NCI-H1417 treated with DMSO at 0.1 percent for 48 hours (cell line): ENCODE data around the gene IGFBPL1.
"Not testable (repeated sequence)": the region's sequence is repeated elsewhere in the genome, so short reads cannot be mapped to it uniquely, and the experiment has no call there.

Experiments
- DNase-seq: peaks from one replicate; lab custom pipeline; 2025; lab: John Stamatoyannopoulos, UW

Gene IGFBPL1, protein sequence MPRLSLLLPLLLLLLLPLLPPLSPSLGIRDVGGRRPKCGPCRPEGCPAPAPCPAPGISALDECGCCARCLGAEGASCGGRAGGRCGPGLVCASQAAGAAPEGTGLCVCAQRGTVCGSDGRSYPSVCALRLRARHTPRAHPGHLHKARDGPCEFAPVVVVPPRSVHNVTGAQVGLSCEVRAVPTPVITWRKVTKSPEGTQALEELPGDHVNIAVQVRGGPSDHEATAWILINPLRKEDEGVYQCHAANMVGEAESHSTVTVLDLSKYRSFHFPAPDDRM

DNA sequence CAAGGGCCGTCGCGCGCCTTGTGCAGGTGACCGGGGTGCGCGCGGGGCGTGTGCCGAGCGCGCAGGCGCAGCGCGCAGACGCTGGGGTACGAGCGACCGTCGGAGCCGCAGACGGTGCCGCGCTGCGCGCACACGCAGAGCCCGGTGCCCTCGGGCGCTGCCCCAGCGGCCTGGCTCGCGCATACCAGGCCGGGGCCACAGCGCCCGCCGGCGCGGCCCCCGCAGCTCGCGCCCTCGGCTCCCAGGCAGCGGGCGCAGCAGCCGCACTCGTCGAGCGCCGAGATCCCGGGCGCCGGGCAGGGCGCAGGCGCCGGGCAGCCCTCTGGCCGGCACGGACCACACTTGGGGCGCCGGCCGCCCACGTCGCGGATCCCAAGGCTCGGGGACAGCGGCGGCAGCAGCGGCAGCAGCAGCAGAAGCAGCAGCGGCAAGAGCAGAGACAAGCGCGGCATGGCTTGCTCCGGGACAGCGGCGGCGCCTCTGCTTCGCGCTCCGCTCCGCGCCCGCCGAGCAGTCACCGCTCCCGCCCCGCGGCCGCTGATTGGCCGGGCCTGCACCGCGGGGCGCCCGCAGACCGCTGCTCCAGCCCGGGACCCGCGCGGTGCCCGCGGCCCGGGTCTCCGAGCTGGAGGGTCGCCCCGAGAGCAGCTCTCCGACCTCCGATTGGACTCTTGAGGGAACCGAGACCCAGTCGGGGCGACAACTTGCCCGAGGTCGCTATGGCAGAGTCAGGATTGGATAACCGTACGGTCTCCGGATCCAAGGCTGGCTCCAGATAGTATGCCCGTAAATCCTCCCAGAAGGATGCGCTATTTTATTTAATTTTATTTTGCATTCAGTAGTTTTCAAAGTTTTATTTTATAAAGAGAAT, at the start of gene IGFBPL1:
IGFBPL1 (minus strand) TSS at position 482 of the 871 bp plus-strand sequence; CDS start at position 452, 30 bp downstream.
- DNase-seq, result no peak

GRCh38 chr9:38472583-38473249, 48.5 kb upstream of the IGFBPL1 start:
- DNase-seq, result not testable (repeated sequence)

DNA sequence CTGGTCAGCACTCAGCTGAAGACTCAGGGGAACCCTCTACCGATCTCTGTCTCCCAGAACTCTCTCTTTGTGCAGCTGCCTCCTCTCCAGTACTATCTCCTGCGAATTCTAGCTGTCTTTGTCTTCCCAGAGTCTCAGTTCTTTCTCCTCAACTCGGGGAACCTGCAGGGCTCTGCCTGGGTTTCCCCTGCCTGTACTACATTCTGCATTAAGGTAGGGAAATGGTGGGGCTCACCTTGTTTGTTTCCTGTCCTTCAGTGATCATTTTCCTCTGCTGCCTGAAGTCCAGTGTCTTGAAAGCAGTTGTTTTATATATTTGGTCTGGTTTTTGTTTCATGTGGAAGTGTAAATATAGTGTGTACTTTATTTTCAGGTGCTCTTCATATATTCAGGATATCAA, 43.1 kb upstream of the IGFBPL1 start:
- no peak for DNase-seq

GRCh38 chr9:38453835-38454234, 29.6 kb upstream of the IGFBPL1 start:
- DNase-seq, result no peak

- no peak for DNase-seq
Measured at GRCh38 chr9:38451162-38451561, 26.9 kb upstream of the IGFBPL1 start.

DNA sequence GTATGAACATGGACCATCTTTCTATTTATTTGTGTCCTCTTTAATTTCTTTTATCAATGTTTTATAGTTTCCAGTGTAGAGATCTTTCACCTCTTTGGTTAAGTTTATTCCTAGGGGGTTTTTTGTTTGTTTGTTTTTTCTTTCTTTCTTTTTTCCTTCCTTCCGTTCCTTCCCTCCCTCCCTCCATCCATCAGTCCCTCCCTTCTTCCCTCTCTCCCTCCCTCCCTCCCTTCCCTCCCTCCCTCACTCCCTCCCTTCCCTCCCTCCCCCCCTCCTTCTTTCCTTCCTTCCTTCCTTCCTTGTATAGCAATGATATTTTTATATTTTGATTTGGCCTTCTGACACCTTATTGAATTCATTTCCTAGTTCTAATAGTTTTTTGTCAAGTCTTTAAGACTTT, 23.4 kb upstream of the IGFBPL1 start:
- DNase-seq, result no peak

- no peak for DNase-seq
Measured at GRCh38 chr9:38445154-38446043, 21.1 kb upstream of the IGFBPL1 start.

DNA sequence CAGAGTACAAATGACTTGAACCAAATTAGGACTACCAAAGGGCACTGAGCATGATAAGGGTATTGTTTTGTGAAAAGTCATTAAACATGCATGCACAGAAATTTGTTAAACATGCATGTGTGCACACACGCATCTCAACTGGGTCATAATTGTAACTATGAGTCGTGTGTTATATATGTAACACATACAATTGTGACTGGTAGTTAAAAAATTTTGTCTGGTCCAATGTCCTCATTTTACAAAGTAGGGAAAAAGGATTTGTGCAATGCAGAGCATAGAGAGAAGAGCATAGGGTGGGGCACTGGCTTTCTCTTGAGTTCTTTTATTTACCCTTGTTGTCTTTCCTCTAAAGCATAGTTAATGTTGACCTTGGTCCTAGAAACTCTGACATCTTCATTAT, 19.3 kb upstream of the IGFBPL1 start:
- no peak for DNase-seq

DNA sequence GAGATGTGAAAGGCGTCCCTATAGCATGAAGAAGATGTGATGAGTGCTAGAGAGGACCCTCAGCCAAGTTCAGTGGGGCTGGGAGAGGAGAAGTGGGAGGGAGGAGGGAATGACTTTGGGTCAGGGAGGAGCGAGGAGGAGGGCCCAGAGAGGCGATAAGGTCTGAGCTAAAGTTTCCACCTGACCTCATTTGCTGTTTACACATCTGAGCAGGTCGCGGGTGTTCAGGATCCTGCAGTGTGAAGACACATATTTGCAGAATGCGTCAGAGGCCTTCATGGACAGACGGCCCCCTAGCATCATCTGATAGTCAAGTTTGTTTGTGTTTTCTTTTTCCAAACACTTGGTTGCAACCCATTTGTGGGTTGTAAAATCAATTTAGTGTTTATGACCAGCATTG, 18.9 kb upstream of the IGFBPL1 start:
- no peak for DNase-seq

DNA sequence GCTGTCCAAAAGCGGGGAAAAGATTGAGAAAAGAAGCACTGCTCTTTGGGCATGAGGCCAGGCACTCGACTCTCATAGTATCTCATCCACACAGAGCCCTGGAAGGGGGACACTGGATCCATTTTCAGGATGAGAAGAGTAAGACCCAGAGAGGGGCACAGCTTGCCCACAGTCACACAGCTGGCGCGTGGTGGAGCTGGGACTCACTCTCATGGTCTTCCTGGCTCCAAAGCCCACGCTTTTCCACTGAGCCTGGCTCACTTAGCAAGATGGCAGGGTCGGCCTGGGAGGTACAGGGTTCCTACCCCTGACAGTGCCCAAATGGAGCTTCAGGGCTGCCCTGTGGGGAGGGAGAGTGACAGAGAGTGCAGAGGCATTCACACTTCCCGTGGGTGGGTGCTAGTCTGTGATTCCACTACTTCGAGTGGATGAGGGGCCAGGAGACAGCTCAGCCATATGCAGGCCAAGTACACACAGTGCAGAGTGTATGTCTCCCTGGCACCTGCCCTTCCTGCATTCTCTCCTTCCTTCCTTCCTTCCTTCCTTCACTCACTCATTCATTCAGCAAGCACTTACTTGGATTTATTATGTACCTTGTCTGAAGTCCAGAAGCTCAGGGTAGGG, 18.3 kb upstream of the IGFBPL1 start:
- no peak for DNase-seq

GRCh38 chr9:38441347-38442085, 17.3 kb upstream of the IGFBPL1 start:
- DNase-seq, result no peak

DNA sequence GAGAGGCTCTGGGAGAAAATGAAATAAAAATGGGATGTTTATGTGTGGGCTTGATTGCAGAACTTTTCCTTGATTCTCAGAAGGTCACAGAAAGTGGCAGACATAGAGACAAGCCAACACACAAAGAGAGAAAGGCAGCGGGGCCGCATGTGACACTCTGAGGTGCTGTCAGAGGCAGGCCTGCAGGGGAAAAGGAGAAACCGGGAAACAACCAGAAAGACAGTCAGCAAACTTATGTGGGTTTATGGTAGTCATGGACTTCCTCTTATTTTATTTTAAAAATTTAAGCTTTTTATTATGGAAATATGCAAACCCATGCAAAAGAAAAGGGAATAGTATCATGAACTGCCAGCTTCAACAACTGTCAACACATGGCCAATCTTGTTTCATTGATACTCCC, 16.3 kb upstream of the IGFBPL1 start:
- DNase-seq, result no peak

DNA sequence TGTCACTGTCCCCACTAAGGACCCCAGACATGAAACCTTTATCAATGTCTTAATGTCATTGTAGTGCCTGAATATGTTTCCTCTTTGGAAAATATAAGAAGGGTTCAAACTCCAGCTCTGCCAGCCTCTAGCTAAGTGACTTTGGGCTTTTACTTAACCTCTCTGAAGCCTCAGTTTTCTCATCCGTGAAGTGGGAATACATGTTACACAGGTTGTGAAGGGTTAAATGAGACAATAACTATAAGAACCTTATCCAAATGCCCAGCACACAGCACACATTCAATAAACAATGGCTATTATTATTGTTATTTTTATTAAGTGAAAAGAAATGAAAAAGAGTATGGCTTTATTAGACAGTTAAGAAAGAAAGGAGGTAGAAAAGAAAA, 15.7 kb upstream of the IGFBPL1 start:
- no peak for DNase-seq

GRCh38 chr9:38439291-38439915, 15.1 kb upstream of the IGFBPL1 start:
- no peak for DNase-seq

GRCh38 chr9:38437193-38437823, 13.1 kb upstream of the IGFBPL1 start:
- no peak for DNase-seq

- DNase-seq, result no peak
Measured at GRCh38 chr9:38436708-38437107, 12.5 kb upstream of the IGFBPL1 start.

DNA sequence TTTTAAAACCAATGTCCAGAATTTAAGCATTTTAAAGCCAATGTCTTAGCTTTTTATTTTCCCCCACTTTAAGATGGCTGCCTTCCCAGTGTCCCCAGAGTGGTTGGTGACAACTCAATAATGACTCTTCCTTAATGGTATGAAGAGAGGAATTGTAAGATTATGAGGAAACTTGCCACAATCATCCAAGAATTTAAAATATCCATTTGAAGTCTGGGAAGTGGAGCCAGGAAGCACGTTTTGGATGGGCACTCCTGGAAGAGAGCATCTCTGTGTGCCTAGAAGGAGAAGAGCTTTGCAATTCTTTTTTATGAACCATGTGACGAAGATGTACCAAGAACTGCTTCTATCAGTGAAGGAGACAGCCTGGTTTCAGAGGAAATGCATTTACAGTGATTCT, 11.3 kb upstream of the IGFBPL1 start:
- DNase-seq, result no peak

- no peak for DNase-seq
Measured at GRCh38 chr9:38434853-38435252, 10.6 kb upstream of the IGFBPL1 start.

GRCh38 chr9:38434365-38434764, 10.1 kb upstream of the IGFBPL1 start:
- no peak for DNase-seq
